H9 (cell line): ENCODE data around the gene DPEP3. TPM values are rescaled to one million over a fixed set of nuclear protein-coding genes. Genes with fewer than 3 reads are reported as not detected.

Experiments used
- DNase-seq: peaks from one replicate; pipeline ENCODE4 v3.0.0-alpha.2; 2017
- H2AFZ ChIP-seq: one replicate; pipeline ENCODE4 v1.6.1; 2013; ENCODE audit warnings: mild to moderate bottlenecking, low read length, control low read depth, moderate library complexity
- H2AK5ac ChIP-seq: 2 replicates; pipeline ENCODE4 v1.6.1; 2013; ENCODE audit warnings: low read length, control low read depth, mixed read lengths; ENCODE audit not compliant: insufficient read length
- H2BK120ac ChIP-seq: one replicate; pipeline ENCODE4 v1.6.1; 2013; ENCODE audit warnings: low read depth, mild to moderate bottlenecking, low read length, control low read depth, inconsistent platforms; ENCODE audit not compliant: poor library complexity, severe bottlenecking
- H2BK12ac ChIP-seq: 2 replicates; pipeline ENCODE4 v1.6.1; 2013; ENCODE audit warnings: low read length, control low read depth, mixed read lengths, low read depth; ENCODE audit not compliant: insufficient read length
- H2BK15ac ChIP-seq: 2 replicates; pipeline ENCODE4 v1.6.1; 2013; ENCODE audit warnings: low read depth, low read length, control low read depth
- H2BK20ac ChIP-seq: one replicate; pipeline ENCODE4 v1.6.1; 2013; ENCODE audit warnings: low read depth, mild to moderate bottlenecking, low read length, control low read depth, inconsistent platforms; ENCODE audit not compliant: poor library complexity, severe bottlenecking
- H2BK5ac ChIP-seq: 2 replicates; pipeline ENCODE4 v1.6.1; 2013; ENCODE audit warnings: low read length, control low read depth, mixed read lengths; ENCODE audit not compliant: insufficient read length
- H3K14ac ChIP-seq: 2 replicates; pipeline ENCODE4 v1.6.1; 2013; ENCODE audit warnings: low read length, control low read depth; ENCODE audit not compliant: insufficient read depth
- H3K18ac ChIP-seq: 2 replicates; pipeline ENCODE4 v1.6.1; 2013; ENCODE audit warnings: low read depth, mild to moderate bottlenecking, mixed read lengths, low read length, control low read depth; ENCODE audit not compliant: insufficient read length
- H3K23ac ChIP-seq: 2 replicates; pipeline ENCODE4 v1.6.1; 2013; ENCODE audit warnings: low read length, control low read depth, mixed read lengths, low read depth; ENCODE audit not compliant: insufficient read length
- H3K23me2 ChIP-seq: 2 replicates; pipeline ENCODE4 v1.6.1; 2013; ENCODE audit warnings: low read depth, mild to moderate bottlenecking, mixed read lengths, low read length, control low read depth; ENCODE audit not compliant: insufficient read length, poor library complexity, severe bottlenecking
- H3K27ac ChIP-seq: 2 replicates; pipeline ENCODE4 v1.5.1; 2013; ENCODE audit warnings: low read length, control low read depth, mixed read lengths, low read depth; ENCODE audit not compliant: insufficient read length
- H3K27me3 ChIP-seq: 2 replicates; pipeline ENCODE4 v1.6.1; 2013; ENCODE audit warnings: low read length, control low read depth, inconsistent platforms; ENCODE audit not compliant: insufficient read depth
- H3K4ac ChIP-seq: 2 replicates; pipeline ENCODE4 v1.6.1; 2013; ENCODE audit warnings: low read depth, mild to moderate bottlenecking, control low read depth, inconsistent platforms, low read length, moderate library complexity
- H3K4me1 ChIP-seq: 2 replicates; pipeline ENCODE4 v1.6.1; 2013; ENCODE audit warnings: low read length, control low read depth, inconsistent platforms; ENCODE audit not compliant: insufficient read depth
- H3K4me2 ChIP-seq: 2 replicates; pipeline ENCODE4 v1.6.1; 2013; ENCODE audit warnings: low read length, control low read depth, mixed read lengths; ENCODE audit not compliant: insufficient read length, insufficient read depth
- H3K56ac ChIP-seq: 2 replicates; pipeline ENCODE4 v1.6.1; 2013; ENCODE audit warnings: low read depth, mild to moderate bottlenecking, mixed read lengths, low read length, control low read depth; ENCODE audit not compliant: insufficient read length
- H3K79me1 ChIP-seq: 2 replicates; pipeline ENCODE4 v1.6.1; 2013; ENCODE audit warnings: low read depth, mild to moderate bottlenecking, moderate library complexity, low read length, control low read depth, inconsistent platforms; ENCODE audit not compliant: insufficient read depth, poor library complexity, severe bottlenecking
- H3K79me2 ChIP-seq: 2 replicates; pipeline ENCODE4 v1.6.1; 2013; ENCODE audit warnings: low read length, control low read depth, inconsistent platforms; ENCODE audit not compliant: insufficient read depth
- H3K9ac ChIP-seq: 2 replicates; pipeline ENCODE4 v1.6.1; 2013; ENCODE audit warnings: low read length, control low read depth, mixed read lengths; ENCODE audit not compliant: insufficient read length; ENCODE audit errors: extremely low read depth
- H3K9me3 ChIP-seq: one replicate; pipeline ENCODE4 v1.6.1; 2013; ENCODE audit warnings: low read depth, low read length, inconsistent platforms; ENCODE audit not compliant: control insufficient read depth
- H3T11ph ChIP-seq: one replicate; pipeline ENCODE4 v1.6.1; 2013; ENCODE audit warnings: mild to moderate bottlenecking, low read length, control low read depth, inconsistent platforms
- H4K20me1 ChIP-seq: one replicate; pipeline ENCODE4 v1.6.1; 2013; ENCODE audit not compliant: control insufficient read depth, insufficient read length, insufficient read depth
- H4K5ac ChIP-seq: 2 replicates; pipeline ENCODE4 v1.6.1; 2013; ENCODE audit warnings: low read depth, mild to moderate bottlenecking, mixed read lengths, low read length, control low read depth; ENCODE audit not compliant: insufficient read length
- H4K8ac ChIP-seq: replicated peaks from 2 replicates; pipeline ENCODE4 v1.6.1; 2013; ENCODE audit warnings: low read length, control low read depth, mixed read lengths, low read depth; ENCODE audit not compliant: insufficient read length
- H4K91ac ChIP-seq: 2 replicates; pipeline ENCODE4 v1.6.1; 2013; ENCODE audit warnings: low read depth, mild to moderate bottlenecking, moderate library complexity, mixed read lengths, low read length, control low read depth; ENCODE audit not compliant: insufficient read length
- H3K27ac Mint-ChIP-seq, 3 experiments: 2 replicates in 2 of 3; 3 replicates in 1 of 3; pipeline ENCODE4 v1.8.0; 2020 to 2021; ENCODE audit warnings: mixed read lengths in 3 of 3, mild to moderate bottlenecking in 1 of 3, moderate library complexity in 1 of 3
- H3K27me3 Mint-ChIP-seq: 2 replicates; pipeline ENCODE4 v1.8.0; 2021; ENCODE audit warnings: low read depth, mild to moderate bottlenecking, moderate library complexity, mixed read lengths
- H3K36me3 Mint-ChIP-seq, 3 experiments: 2 replicates in 2 of 3; 3 replicates in 1 of 3; pipeline ENCODE4 v1.8.0; 2020 to 2021; ENCODE audit warnings: low read depth in 3 of 3, mixed read lengths in 3 of 3; ENCODE audit not compliant: insufficient read depth in 1 of 3
- H3K4me1 Mint-ChIP-seq, 2 experiments: 2 replicates each; pipeline ENCODE4 v1.8.0; 2020; ENCODE audit warnings: mixed read lengths in 2 of 2
- H3K4me3 Mint-ChIP-seq, 2 experiments: 2 replicates in 1 of 2; 3 replicates in 1 of 2; pipeline ENCODE4 v1.8.0; 2020 to 2021; ENCODE audit warnings: mild to moderate bottlenecking in 2 of 2, mixed read lengths in 2 of 2, moderate library complexity in 1 of 2
- H3K9me3 Mint-ChIP-seq, 2 experiments: 2 replicates in 1 of 2; 3 replicates in 1 of 2; pipeline ENCODE4 v1.8.0; 2020; ENCODE audit warnings: mild to moderate bottlenecking in 2 of 2, mixed read lengths in 2 of 2, moderate library complexity in 1 of 2
- WGBS: extraction: QIAGEN DNeasy Blood & Tissue Kit; methylation state at CpG from one replicate; pipeline ENCODE4 v1.1.7; 2013; ENCODE audit warnings: missing lambda C conversion rate, low lambda C conversion rate, mixed read lengths; ENCODE audit not compliant: insufficient read length; ENCODE audit errors: extremely low coverage; 5-methylcytosine and 5-hydroxymethylcytosine counted together
- total RNA-seq: library from RNA; stranded (reverse); gene quantifications from 2 replicates; pipeline ENCODE4 v1.2.1, GENCODE V29; 2021
- TF ChIP-seq, protein P1 (sequence below): fragments of 200-600 bp; sonication (generic); conservative IDR thresholded peaks from 3 replicates; pipeline ENCODE4 v1.8.0; 2021; ENCODE audit warnings: antibody characterized with exemption, mild to moderate bottlenecking

DPEP3 gene
- total RNA-seq, 1 experiment from 2014 or later, result 0.68 TPM

DNA sequence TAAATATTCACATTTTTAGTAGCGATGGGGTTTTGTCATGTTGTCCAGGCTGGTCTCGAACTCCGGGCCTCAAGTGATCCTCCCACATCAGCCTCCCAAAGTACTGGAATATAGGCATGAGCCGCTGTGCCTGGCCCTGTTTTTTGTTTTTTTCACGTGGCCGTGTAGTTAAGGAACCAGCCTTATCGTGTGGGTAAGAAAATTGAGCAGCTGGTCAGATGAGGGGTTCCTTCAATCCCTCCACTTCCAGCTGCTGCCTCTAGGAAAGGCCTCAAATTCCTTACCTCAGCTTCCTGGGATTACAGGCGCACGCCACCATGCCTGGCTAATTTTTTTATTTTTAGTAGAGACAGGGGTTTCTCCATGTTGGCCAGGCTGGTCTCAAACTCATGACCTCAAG lies 24.9 kb upstream of the DPEP3 start:
- Histone ChIP-seq H3K4me1 (peaks cover 5% of the 10 kb centered on the region; the same call in 1 of the 2 replicates), H4K8ac (no peak overlapping the region), H3K79me2 (no peaks in the 10 kb centered on the region), H3K23me2 (no peaks in the 10 kb centered on the region), H4K91ac (no peak overlapping the region), H2BK15ac (no peak overlapping the region), H2AFZ (no peak overlapping the region), H3K27ac (no peak overlapping the region), H3T11ph (no peak overlapping the region), H3K56ac (no peak overlapping the region), H3K4me2 (no peak overlapping the region), H3K9ac (no peak overlapping the region), H3K4ac (no peak overlapping the region), H3K23ac (no peak overlapping the region), H3K18ac (no peak overlapping the region), H3K79me1 (no peaks in the 10 kb centered on the region), H4K5ac (no peak overlapping the region), H3K14ac (no peak overlapping the region), H2BK120ac (no peak overlapping the region), H3K27me3 (no peaks in the 10 kb centered on the region), H2BK12ac (no peak overlapping the region), H3K9me3 (no peaks in the 10 kb centered on the region), H4K20me1 (no peaks in the 10 kb centered on the region), H2BK5ac (no peak overlapping the region), H2AK5ac (no peak overlapping the region), H2BK20ac (no peak overlapping the region)
- no peak overlapping the region for H3K4me3 Mint-ChIP-seq
- no peak for DNase-seq
- H3K9me3 Mint-ChIP-seq, result no peaks in the 10 kb centered on the region
- TF ChIP-seq, protein P1, sequence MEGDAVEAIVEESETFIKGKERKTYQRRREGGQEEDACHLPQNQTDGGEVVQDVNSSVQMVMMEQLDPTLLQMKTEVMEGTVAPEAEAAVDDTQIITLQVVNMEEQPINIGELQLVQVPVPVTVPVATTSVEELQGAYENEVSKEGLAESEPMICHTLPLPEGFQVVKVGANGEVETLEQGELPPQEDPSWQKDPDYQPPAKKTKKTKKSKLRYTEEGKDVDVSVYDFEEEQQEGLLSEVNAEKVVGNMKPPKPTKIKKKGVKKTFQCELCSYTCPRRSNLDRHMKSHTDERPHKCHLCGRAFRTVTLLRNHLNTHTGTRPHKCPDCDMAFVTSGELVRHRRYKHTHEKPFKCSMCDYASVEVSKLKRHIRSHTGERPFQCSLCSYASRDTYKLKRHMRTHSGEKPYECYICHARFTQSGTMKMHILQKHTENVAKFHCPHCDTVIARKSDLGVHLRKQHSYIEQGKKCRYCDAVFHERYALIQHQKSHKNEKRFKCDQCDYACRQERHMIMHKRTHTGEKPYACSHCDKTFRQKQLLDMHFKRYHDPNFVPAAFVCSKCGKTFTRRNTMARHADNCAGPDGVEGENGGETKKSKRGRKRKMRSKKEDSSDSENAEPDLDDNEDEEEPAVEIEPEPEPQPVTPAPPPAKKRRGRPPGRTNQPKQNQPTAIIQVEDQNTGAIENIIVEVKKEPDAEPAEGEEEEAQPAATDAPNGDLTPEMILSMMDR, result no peak
- peaks cover 13 to 18% of the 10 kb centered on the region in 2 experiments for H3K4me1 Mint-ChIP-seq
- H3K27me3 Mint-ChIP-seq, result peaks cover 5% of the 10 kb centered on the region
- H3K36me3 Mint-ChIP-seq, result no peaks in the 10 kb centered on the region
- peak overlapping the region in 2 of 3 experiments; percentile 7 to 70; a peak in 3 of 7 replicates for H3K27ac Mint-ChIP-seq
- no CpG with 5 or more reads among the region's 9 CpGs for WGBS
